Neural progenitor cell (in vitro differentiated cells): Measurements from ENCODE around the gene NAPA.

Experiments used
- EZH2 ChIP-seq: fragments of 200-600 bp; sonication (generic); IDR thresholded peaks from 2 replicates; pipeline ENCODE4 v1.6.1; 2017; ENCODE audit warnings: antibody characterized with exemption, mild to moderate bottlenecking, moderate library complexity
- TF ChIP-seq, protein P1 (sequence below): fragments of 200-600 bp; sonication (generic); IDR thresholded peaks from 2 replicates; pipeline ENCODE4 v1.5.1; 2017; ENCODE audit warnings: antibody characterized with exemption, mild to moderate bottlenecking

- TF ChIP-seq, protein P1, sequence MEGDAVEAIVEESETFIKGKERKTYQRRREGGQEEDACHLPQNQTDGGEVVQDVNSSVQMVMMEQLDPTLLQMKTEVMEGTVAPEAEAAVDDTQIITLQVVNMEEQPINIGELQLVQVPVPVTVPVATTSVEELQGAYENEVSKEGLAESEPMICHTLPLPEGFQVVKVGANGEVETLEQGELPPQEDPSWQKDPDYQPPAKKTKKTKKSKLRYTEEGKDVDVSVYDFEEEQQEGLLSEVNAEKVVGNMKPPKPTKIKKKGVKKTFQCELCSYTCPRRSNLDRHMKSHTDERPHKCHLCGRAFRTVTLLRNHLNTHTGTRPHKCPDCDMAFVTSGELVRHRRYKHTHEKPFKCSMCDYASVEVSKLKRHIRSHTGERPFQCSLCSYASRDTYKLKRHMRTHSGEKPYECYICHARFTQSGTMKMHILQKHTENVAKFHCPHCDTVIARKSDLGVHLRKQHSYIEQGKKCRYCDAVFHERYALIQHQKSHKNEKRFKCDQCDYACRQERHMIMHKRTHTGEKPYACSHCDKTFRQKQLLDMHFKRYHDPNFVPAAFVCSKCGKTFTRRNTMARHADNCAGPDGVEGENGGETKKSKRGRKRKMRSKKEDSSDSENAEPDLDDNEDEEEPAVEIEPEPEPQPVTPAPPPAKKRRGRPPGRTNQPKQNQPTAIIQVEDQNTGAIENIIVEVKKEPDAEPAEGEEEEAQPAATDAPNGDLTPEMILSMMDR, result no peak
- no peak for TF ChIP-seq EZH2
These were observed 45.5 kb downstream of the NAPA start for GRCh38 chr19:47469363-47469700.
